HG03571 (cell line): ENCODE measurements around the gene LIPN.

Experiments used
- ATAC-seq: cut with Tn5 transposase; IDR thresholded peaks from one replicate; pipeline ENCODE4 v1.9.1; 2021; ENCODE audit not compliant: unreplicated experiment

LIPN gene

GRCh38 chr10:88782222-88782621 lies 22.4 kb downstream of the LIPN start:
- no peak for ATAC-seq

- ATAC-seq: no peak
Measured at GRCh38 chr10:88783724-88784123, 23.9 kb downstream of the LIPN start.

DNA sequence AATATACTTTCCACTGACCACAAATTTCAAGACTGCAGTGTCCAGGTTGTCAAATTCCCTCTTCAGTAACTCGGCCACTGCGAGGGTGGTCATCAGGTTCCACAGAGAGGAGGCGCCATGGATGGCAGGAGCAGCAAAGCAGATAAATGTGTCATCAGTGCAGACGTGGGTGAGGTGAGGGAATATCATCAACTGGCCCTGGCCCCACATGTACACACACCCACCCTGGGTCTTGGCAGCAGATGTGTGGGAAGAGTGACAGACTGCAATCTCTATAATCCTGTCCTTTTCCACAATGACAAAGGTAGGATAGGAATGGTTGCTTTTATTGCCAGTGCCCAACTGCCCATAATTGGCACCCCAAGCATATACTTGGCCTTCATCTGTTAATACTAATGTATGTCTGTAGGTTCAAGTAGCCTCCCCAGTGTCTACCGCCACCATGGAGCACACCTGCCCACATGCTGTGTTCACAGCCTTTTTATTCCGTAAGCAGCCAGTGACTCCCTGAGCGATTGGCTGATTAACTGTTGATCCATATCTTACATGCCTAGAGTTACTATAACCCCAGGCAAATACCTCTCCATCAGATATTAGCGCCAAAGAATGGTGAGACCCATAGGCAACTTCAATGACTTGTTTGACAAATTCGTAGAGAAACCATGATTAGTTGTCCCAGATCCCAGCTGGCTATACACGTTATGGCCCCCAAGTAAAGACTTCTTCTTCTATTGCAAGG lies 26.4 kb downstream of the LIPN start:
- no peak for ATAC-seq

DNA sequence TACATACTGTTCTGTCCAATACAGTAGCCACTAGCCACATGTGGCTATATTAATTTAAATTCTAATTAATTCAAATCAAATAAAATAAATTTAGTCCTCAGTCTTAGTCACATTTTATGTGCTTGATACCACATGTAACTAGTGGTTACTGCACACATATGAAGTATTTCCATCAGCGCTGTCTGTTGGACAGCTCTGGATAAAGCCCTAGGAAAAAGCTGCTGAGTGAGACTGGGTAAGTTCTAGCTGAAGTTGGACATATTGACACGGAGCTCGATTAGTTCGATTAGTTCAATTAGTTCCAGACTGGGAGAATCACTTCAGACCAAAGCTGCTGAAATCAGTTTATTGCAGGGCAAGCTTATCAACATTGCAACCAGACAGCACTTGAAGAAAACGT lies 27.6 kb downstream of the LIPN start:
- no peak for ATAC-seq

GRCh38 chr10:88788924-88789323 lies 29.1 kb downstream of the LIPN start:
- ATAC-seq: no peak

DNA sequence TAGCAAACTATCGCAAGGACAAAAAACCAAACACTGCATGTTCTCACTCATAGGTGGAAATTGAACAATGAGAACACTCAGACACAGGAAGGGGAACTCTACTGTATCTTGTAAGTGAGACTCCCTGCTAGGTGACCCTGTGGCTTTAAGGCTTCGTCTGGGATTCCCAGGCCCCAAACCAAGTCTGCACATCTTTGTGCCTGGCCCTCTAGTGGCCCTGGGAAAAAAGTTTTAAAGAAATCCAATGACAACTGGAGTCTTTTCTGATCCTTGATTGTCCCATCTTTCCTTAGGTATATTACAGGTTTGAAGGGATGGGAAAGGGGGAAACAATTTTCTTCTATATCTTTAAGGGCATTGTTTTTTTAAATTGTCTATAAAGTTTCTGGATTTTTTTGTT lies 32.1 kb downstream of the LIPN start:
- no peak for ATAC-seq

DNA sequence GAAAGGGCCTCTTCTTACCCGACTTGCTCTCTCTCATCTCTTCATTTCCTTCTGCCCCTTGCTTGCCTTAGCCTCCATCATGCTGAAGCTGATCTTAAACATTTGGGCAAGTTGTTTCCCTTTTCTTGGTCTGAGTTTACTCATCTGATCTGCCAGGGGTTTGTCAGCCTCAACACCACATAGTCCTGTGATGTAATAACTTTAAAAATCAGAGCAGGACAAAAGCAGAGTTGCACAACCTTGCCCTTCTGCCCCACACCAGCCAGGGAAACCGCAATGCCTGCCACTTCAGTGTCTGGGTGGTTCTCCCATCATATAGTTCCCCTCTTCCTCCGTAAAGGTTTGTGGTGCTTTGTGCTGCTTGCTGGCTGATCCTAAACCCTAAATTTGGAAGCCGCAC lies 32.8 kb downstream of the LIPN start:
- ATAC-seq: no peak

GRCh38 chr10:88793712-88794299 lies 34.0 kb downstream of the LIPN start:
- ATAC-seq: no peak

- ATAC-seq: no peak
Measured at GRCh38 chr10:88794731-88795130, 34.9 kb downstream of the LIPN start.

GRCh38 chr10:88800152-88801125 lies 40.6 kb downstream of the LIPN start:
- no peak for ATAC-seq

DNA sequence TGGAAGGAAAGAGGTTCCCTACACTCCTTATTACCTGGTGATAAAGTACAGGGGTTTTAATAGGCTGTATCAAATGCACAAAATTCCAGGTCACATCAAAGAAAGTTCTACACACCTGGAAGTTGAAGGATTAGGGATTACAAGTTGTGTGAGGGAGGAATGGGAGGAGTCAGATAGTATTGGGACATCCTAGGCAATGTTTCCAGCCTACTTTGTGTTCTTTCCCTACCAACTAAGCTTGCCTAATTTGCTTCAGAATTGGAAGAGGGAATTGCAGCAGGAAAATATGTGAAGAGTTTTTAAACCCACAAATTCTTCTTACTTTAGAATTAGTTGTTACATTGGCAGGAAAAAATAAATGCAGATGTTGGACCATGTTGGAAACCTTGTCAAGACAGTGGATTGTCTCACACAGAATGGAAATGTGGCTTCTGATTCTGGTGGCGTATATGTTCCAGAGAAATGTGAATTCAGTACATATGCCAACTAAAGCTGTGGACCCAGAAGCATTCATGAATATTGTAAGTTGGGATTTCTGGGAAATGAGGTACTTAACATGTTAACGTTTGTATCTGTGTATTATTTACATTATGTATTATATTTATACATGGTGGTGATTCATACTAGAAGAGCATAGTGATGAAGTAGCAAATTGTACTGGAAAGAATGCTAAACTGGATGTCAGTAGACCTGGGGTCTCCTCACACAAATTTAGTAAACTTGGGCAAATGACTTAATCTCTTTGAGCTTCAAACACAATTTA lies 42.9 kb downstream of the LIPN start, which contains the start of gene LIPM:
LIPM (plus strand) TSS at position 208 of the 763 bp plus-strand sequence; CDS start at position 375, 167 bp downstream.
- ATAC-seq: no peak

DNA sequence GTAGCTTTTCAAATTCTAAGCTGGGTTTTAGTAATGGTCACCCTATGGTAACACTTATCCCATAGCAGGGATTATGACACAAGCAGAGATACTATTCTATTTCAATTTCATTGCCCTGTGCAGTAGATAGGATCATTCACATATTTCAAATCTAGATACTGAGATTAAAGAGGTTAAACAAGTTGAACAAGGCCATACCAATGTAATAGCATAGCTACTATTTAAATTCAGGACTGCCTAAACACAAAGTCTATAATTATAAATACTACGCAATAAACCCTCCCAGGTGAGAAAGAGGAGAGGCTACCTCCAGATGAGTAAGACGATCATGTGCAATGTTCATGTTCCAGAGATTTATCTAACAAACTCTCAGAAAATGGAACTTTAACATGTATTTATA lies 43.8 kb downstream of the LIPN start:
- no peak for ATAC-seq

GRCh38 chr10:88804083-88804812 lies 44.4 kb downstream of the LIPN start:
- no peak for ATAC-seq

DNA sequence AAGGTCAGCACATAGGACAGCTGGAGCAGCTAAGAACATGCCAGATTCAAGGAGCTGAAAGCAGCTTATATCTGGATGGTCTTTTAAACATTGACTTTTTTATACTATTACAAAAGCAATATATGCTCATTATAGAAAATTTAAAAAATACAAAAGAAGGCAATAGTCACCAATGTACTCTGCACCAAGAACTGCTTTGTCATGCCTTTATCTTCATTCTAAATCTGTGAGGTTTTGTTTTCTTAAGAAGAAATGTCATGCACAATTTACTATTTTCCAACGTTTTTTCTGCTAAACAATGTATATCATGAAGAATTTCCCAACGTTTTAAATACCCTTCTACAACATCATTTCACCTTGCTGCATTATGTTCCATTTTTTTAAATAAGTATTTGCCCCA lies 45.5 kb downstream of the LIPN start:
- no peak for ATAC-seq

GRCh38 chr10:88805924-88806323 lies 46.1 kb downstream of the LIPN start:
- ATAC-seq: no peak

DNA sequence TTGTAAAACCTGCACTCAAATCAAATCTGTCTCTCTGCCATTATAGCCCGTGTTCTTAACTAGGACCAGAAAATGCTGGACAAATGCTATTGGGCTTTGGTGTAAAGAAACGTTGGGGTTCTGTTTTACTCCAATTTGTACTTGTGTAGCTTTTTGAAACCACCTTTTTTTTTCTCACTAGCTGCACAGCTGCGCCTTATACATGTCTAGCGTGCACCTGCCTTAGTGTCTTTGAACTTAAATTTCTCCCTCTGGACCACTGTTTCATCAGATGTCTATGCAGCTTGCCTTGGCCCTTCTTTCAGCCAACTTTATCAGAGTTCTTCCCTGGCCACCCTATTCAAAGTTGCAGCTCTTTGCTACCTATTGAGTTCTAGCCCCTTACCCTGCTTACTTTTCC lies 49.8 kb downstream of the LIPN start:
- no peak for ATAC-seq

DNA sequence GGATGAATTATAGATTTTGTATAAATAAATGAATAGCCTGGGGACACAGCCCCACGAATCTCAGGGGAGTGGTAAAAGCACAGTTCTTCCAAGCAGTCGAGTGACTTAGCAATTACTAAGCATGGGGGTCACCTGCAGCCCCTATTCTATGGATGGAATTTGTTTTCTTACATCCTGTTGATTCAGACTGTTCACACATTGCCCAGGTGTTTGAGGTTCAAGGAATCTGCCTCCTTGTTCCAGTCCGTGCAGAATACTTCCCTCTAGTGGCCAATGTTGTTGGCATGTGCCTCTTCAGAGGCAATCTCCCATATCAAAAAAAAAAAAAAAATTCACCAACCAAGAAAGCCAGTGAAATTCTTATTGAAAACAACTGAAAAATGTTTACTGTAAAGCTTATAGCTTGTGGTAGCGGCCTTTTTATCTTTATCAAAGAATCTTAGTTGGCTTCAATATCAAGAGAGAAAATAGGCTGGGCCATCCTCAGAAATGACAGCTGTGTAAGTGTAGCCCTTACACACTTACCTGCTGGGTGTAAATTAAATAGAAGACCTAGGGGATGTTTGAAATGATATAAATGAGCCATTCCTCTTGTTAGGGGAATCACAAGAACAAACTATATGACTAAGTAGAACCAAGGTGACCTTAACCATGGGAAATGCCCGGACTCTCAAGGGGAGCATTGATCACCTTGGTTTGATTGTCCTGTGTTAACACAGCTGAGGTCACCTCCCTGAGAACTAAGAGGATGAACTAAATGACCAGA lies 50.6 kb downstream of the LIPN start:
- no peak for ATAC-seq

- no peak for ATAC-seq
Measured at GRCh38 chr10:88813200-88813599, 53.4 kb downstream of the LIPN start.

DNA sequence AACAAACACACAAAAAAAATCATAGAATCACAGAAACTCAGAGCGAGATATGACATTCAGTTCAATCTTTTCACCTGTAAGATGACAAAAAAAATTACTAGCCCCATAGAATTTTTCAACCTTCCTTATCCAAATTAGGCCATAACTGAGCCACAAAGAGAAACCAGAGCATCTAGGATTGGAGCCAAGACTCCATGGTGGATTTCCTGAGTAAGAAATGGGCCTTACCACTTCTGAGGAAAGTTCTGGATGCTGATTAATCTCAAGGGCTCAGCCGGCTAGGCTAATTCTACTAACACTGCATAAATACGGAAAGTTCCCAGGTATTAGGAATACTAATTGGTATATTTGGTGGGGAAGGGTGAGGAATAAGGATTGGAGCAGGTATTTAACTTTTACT lies 59.5 kb downstream of the LIPN start:
- ATAC-seq: no peak
